Erythroblast (primary cell): ENCODE data around the gene RGS16.

ENCODE experiments used
- GATA1 ChIP-seq: IDR thresholded peaks from 2 replicates; pipeline ENCODE4 v1.6.1; 2011; ENCODE audit warnings: low read depth, mild to moderate bottlenecking, control low read depth, low read length, moderate library complexity
- POLR2A ChIP-seq: IDR thresholded peaks from 2 replicates; pipeline ENCODE4 v1.6.1; 2011; ENCODE audit warnings: mild to moderate bottlenecking, low read length

DNA sequence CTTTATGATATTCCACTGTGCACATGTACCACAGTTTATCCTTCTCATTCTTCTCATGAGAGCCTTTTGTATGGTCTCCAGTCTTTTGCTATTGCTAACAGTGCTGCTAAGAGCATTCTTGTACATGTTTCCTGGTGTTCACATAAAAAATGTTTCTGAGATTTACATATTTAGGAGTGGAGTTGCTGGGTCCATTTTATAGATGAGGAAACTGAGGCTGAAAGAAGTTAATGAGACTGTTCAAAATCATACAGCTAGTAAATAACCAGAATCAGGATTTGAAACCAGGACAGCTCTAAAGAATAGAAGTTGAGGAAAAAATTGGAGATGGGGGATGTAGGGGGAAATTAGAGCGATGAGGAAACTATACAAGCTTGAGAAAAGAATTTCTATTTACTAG, 27.8 kb upstream of the RGS16 start:
- TF ChIP-seq POLR2A: no peak
- no peak for TF ChIP-seq GATA1
